Keratinocyte (primary cell): ENCODE measurements around the gene RRAS. TPM values are rescaled to one million over a fixed set of nuclear protein-coding genes. Genes with fewer than 3 reads are reported as not detected.

Source experiments
- DNase-seq: peaks from one replicate; pipeline ENCODE4 v3.0.0-alpha.2; 2011; ENCODE audit warnings: low read depth, missing footprints, low spot score
- FAIRE-seq: peaks from 2 replicates; lab custom pipeline; 2011; peaks lifted over from hg19 to GRCh38; lab: Jason Lieb, UNC
- H2AFZ ChIP-seq: 2 replicates; pipeline ENCODE4 v1.6.0; 2012; ENCODE audit warnings: low read length, control low read depth, inconsistent platforms; ENCODE audit not compliant: control insufficient read depth
- H3K27ac ChIP-seq: 2 replicates; pipeline ENCODE4 v1.5.1; 2011; ENCODE audit warnings: low read length; ENCODE audit not compliant: control insufficient read depth, insufficient read depth
- H3K27me3 ChIP-seq: 3 replicates; pipeline ENCODE4 v1.6.0; 2011; ENCODE audit warnings: low read length; ENCODE audit not compliant: control insufficient read depth, insufficient read depth; ENCODE audit errors: extremely low read depth
- H3K36me3 ChIP-seq, 2 experiments: 2 replicates in 1 of 2; 3 replicates in 1 of 2; pipeline ENCODE4 v1.5.1; 2011; ENCODE audit warnings: low read length in 2 of 2, mild to moderate bottlenecking in 1 of 2; ENCODE audit not compliant: control insufficient read depth in 2 of 2, insufficient read depth in 2 of 2; ENCODE audit errors: extremely low read depth in 1 of 2
- H3K4me1 ChIP-seq: 3 replicates; pipeline ENCODE4 v1.5.1; 2011; ENCODE audit warnings: low read length; ENCODE audit not compliant: control insufficient read depth, insufficient read depth; ENCODE audit errors: extremely low read depth
- H3K4me2 ChIP-seq: 3 replicates; pipeline ENCODE4 v1.6.0; 2011; ENCODE audit warnings: low read depth, low read length; ENCODE audit not compliant: control insufficient read depth, insufficient read depth; ENCODE audit errors: extremely low read depth
- H3K4me3 ChIP-seq, 3 experiments: fragments of 200-600 bp in 1 of 3; sonication (generic) in 1 of 3; 2 replicates in 2 of 3; 3 replicates in 1 of 3; pipeline ENCODE4 v1.5.1; 2011 to 2016; ENCODE audit warnings: low read length in 3 of 3, mild to moderate bottlenecking in 3 of 3, control low read depth in 2 of 3, inconsistent platforms in 1 of 3, low read depth in 1 of 3, mixed read lengths in 1 of 3, mixed run types in 1 of 3, moderate library complexity in 1 of 3; ENCODE audit not compliant: control insufficient read depth in 2 of 3, insufficient read depth in 2 of 3; ENCODE audit errors: extremely low read depth in 1 of 3
- H3K79me2 ChIP-seq: 2 replicates; pipeline ENCODE4 v1.6.0; 2012; ENCODE audit warnings: low read length; ENCODE audit not compliant: control insufficient read depth, insufficient read depth
- H3K9ac ChIP-seq: 3 replicates; pipeline ENCODE4 v1.6.0; 2011; ENCODE audit warnings: low read length; ENCODE audit not compliant: control insufficient read depth, insufficient read depth; ENCODE audit errors: extremely low read depth
- H3K9me1 ChIP-seq: 3 replicates; pipeline ENCODE4 v1.6.0; 2011; ENCODE audit warnings: low read length; ENCODE audit not compliant: control insufficient read depth, insufficient read depth; ENCODE audit errors: extremely low read depth
- H3K9me3 ChIP-seq: 2 replicates; pipeline ENCODE4 v1.5.1; 2012; ENCODE audit warnings: low read depth, low read length; ENCODE audit not compliant: control insufficient read depth
- H4K20me1 ChIP-seq: 3 replicates; pipeline ENCODE4 v1.6.0; 2011; ENCODE audit warnings: low read length; ENCODE audit not compliant: control insufficient read depth, insufficient read depth; ENCODE audit errors: extremely low read depth
- EZH2 ChIP-seq: IDR thresholded peaks from one replicate; pipeline ENCODE4 v1.6.1; 2012; ENCODE audit warnings: inconsistent platforms, mild to moderate bottlenecking, low read length, moderate library complexity
- dilution Hi-C: fragments of 300-500 bp; cut with MboI; formaldehyde crosslinking; loops from one replicate; pipeline ENCODE4 v1.7.0; 2020; ENCODE audit warnings: low sequenced_read_pairs; ENCODE audit not compliant: extremely low pct_ligation_motif_present
- polyA plus RNA-seq, 5 experiments: library from polyadenylated mRNA; depleted of rRNA in 3 of 5; stranded (reverse) in 3 of 5; stranded (forward) in 1 of 5; unstranded in 1 of 5; fragments of >200 nt; gene quantifications; 1 replicate in 1 of 5; 2 replicates in 3 of 5; 3 replicates in 1 of 5; pipeline versions ENCODE4 v1.2.1 to v1.2.3, GENCODE V29; 2011 to 2012; ENCODE audit warnings: missing spikeins in 2 of 5, low read depth in 1 of 5, low replicate concordance in 1 of 5
- TF ChIP-seq, protein P1 (sequence below), 3 experiments: IDR thresholded peaks in 1 of 3; conservative IDR thresholded peaks in 1 of 3; optimal IDR thresholded peaks in 1 of 3; 2 replicates in 2 of 3; 3 replicates in 1 of 3; pipeline versions ENCODE3 to v1.5.1; 2011; ENCODE audit warnings: low read length in 3 of 3, mild to moderate bottlenecking in 3 of 3, moderate library complexity in 2 of 3, control low read depth in 1 of 3, inconsistent platforms in 1 of 3; ENCODE audit not compliant: insufficient read depth in 2 of 3; ENCODE audit errors: extremely low read depth in 1 of 3

Gene RRAS
- polyA plus RNA-seq, 1 donor (not counting 4 experiments of a cell fraction or from before 2014, with no cell fraction given): 98.1 TPM

GRCh38 chr19:49601482-49602038 is 38.4 kb downstream of the RRAS start:
- TF ChIP-seq, protein P1, sequence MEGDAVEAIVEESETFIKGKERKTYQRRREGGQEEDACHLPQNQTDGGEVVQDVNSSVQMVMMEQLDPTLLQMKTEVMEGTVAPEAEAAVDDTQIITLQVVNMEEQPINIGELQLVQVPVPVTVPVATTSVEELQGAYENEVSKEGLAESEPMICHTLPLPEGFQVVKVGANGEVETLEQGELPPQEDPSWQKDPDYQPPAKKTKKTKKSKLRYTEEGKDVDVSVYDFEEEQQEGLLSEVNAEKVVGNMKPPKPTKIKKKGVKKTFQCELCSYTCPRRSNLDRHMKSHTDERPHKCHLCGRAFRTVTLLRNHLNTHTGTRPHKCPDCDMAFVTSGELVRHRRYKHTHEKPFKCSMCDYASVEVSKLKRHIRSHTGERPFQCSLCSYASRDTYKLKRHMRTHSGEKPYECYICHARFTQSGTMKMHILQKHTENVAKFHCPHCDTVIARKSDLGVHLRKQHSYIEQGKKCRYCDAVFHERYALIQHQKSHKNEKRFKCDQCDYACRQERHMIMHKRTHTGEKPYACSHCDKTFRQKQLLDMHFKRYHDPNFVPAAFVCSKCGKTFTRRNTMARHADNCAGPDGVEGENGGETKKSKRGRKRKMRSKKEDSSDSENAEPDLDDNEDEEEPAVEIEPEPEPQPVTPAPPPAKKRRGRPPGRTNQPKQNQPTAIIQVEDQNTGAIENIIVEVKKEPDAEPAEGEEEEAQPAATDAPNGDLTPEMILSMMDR (optimal IDR thresholded peaks at IDR 0.05 in 1 of 3, IDR thresholded peaks at IDR 0.05 in 1 of 3, conservative IDR thresholded peaks at IDR 0.05 in 1 of 3; ENCODE audit: extremely low read depth in 1 of 3, insufficient read depth in 2 of 3, low read length in 3 of 3): no peak
- no peak for TF ChIP-seq EZH2
- Histone ChIP-seq H4K20me1 (peaks cover 5% of the 10 kb centered on the region), H3K36me3 (peaks cover 22 to 31% of the 10 kb centered on the region in 2 experiments), H3K27ac (no peak overlapping the region), H3K4me3 (no peak overlapping the region), H3K79me2 (peaks cover 45% of the 10 kb centered on the region), H2AFZ (no peak overlapping the region), H3K4me1 (no peaks in the 10 kb centered on the region), H3K4me2 (no peak overlapping the region), H3K27me3 (no peaks in the 10 kb centered on the region), H3K9ac (no peak overlapping the region), H3K9me3 (no peaks in the 10 kb centered on the region), H3K9me1 (no peaks in the 10 kb centered on the region)
- FAIRE-seq (no peak), DNase-seq (no peak)
- dilution Hi-C loops: no loop called here

DNA sequence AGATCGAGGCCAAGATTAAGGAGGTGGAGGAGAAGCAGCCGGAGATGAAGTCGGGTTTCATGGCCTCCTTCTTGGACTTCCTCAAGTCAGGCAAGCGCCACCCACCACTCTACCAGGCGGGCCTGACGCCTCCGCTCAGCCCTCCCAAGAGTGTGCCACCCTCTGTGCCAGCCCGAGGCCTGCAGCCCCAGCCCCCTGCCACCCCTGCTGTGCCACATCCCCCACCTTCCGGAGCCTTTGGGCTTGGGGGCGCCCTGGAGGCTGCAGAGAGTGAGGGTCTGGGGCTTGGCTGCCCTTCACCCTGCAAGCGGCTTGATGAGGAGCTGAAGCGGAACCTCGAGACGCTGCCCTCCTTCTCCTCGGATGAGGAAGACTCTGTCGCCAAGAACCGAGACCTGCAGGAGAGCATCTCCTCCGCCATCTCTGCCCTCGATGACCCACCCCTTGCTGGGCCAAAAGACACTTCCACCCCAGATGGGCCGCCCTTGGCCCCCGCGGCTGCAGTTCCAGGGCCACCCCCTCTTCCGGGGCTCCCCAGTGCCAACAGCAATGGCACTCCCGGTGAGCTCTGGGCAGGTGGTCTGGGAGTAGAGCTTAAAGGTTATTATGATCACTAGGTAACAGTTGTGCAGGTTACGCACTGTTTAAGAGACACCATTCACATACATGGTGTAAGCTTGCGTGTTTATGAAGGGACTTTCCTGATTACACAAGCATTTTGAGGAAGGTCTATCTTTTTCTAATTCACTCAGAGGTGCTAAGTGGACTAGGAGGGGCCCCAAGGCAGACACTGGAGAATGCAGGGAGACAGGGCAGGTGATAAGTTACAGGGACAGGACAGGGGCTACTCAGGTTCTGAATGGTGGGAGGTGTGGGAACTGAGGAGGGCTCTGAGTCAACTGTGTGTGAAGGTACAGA is 40.3 kb downstream of the RRAS start:
- DNase-seq (no peak), FAIRE-seq (no peak)
- H2AFZ ChIP-seq: no peak overlapping the region
- peaks cover 5% of the 10 kb centered on the region for H4K20me1 ChIP-seq
- TF ChIP-seq EZH2: no peak
- TF ChIP-seq, protein P1 (optimal IDR thresholded peaks at IDR 0.05 in 1 of 3, IDR thresholded peaks at IDR 0.05 in 1 of 3, conservative IDR thresholded peaks at IDR 0.05 in 1 of 3; ENCODE audit: extremely low read depth in 1 of 3, insufficient read depth in 2 of 3, low read length in 3 of 3): no peak
- H3K9me3 ChIP-seq: no peaks in the 10 kb centered on the region
- peaks cover 36% of the 10 kb centered on the region for H3K79me2 ChIP-seq
- H3K27me3 ChIP-seq: no peaks in the 10 kb centered on the region
- H3K36me3 ChIP-seq: peaks cover 31 to 32% of the 10 kb centered on the region in 2 experiments
- H3K27ac ChIP-seq: no peak overlapping the region
- no peaks in the 10 kb centered on the region for H3K4me1 ChIP-seq
- no peaks in the 10 kb centered on the region for H3K9me1 ChIP-seq
- no peak overlapping the region for H3K9ac ChIP-seq
- H3K4me2 ChIP-seq: no peak overlapping the region
- no peak overlapping the region for H3K4me3 ChIP-seq
- dilution Hi-C loops: no loop called here
